Stimulated activated CD8-positive, alpha-beta memory T cell treated with anti-CD3 and anti-CD28 coated beads, Interleukin-4, amount 100 ng/mL, for 24 hours (primary cell): ENCODE data around the gene LACTB.
A peak's percentile ranks its signal among the peaks of the same experiment; 100 is the strongest.

Source experiments
- DNase-seq: peaks from one replicate; pipeline ENCODE4 v3.0.0-alpha.2; 2020; ENCODE audit warnings: low read depth

LACTB gene, protein sequence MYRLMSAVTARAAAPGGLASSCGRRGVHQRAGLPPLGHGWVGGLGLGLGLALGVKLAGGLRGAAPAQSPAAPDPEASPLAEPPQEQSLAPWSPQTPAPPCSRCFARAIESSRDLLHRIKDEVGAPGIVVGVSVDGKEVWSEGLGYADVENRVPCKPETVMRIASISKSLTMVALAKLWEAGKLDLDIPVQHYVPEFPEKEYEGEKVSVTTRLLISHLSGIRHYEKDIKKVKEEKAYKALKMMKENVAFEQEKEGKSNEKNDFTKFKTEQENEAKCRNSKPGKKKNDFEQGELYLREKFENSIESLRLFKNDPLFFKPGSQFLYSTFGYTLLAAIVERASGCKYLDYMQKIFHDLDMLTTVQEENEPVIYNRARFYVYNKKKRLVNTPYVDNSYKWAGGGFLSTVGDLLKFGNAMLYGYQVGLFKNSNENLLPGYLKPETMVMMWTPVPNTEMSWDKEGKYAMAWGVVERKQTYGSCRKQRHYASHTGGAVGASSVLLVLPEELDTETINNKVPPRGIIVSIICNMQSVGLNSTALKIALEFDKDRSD

DNA sequence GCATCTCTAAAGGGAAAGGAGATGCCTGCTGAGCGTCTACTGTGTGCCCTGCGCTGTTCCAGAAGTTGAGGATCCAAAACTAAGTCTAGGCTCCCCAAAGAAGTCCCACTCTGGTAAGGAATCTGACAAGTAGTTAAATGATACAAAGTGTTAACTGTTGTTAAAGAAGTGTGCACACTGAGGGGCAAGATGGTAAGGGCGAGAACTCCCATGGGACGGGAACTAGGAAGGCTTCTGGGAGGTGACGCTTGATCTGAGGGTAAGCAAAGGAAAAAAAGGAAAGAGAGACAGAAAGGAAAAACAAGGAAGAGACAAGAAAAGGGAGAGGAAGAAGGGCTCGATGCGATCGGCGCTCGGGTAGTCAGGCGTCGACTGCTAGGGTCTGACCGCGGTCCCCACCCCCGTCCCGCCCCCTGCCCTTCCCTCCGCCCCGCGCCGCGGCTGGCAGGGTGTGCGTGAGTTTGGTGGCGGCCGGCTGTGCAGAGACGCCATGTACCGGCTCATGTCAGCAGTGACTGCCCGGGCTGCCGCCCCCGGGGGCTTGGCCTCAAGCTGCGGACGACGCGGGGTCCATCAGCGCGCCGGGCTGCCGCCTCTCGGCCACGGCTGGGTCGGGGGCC, at the start of gene LACTB:
LACTB (plus strand) TSS at position 480 of the 620 bp plus-strand sequence; CDS start at position 491, 11 bp downstream.
- DNase-seq: peak; percentile 65

DNA sequence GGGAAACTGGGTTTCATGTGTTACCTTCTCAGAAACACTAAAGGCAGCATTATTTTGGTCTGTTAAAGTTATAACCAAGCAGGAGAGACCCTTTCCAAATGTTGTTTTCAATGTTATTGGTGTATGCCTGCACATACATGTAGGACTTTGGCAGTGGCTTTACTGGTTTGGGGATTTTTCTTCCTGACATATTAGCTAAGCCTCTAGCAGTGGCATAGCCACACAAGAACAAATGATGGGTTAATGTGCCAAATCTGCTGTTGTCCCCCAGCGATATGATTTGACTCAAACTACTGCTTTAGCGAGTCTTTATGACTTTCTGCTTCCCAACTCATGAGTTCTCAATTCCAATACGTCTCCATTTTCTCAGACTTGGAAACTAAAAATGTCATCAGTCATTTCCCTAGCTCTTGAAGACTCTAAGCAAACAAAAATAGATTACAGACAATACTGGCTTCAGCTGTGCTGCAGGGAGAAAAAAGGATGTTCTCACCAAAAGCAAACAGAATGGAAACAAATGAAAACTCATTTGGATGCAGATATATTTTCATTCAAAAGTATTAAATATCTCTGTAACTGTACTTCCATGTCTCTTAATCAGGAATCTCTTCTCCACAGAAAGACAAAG, 49.5 kb upstream of the LACTB start:
- no peak for DNase-seq

DNA sequence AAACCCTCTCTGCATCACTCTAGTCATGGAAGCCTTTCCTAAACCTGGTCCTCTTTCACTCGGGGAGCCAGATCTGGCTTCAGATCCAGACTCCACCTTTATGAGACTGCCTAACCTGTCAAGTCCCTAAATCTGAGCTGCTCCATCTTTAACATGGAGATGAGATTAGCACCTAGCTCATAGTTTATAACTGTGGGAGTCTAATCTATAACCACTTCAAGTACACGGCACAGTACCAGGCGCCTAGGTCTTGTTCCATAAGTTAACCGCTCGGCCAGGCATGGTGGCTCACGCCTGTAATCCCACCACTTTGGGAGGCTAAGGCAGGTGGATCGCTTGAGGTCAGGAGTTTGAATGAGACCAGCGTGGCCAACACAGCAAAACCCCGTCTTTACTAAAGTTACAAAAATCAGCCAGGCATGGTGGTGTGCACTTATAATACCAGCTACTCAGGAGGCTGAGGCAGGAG, 48.8 kb upstream of the LACTB start:
- DNase-seq: no peak

DNA sequence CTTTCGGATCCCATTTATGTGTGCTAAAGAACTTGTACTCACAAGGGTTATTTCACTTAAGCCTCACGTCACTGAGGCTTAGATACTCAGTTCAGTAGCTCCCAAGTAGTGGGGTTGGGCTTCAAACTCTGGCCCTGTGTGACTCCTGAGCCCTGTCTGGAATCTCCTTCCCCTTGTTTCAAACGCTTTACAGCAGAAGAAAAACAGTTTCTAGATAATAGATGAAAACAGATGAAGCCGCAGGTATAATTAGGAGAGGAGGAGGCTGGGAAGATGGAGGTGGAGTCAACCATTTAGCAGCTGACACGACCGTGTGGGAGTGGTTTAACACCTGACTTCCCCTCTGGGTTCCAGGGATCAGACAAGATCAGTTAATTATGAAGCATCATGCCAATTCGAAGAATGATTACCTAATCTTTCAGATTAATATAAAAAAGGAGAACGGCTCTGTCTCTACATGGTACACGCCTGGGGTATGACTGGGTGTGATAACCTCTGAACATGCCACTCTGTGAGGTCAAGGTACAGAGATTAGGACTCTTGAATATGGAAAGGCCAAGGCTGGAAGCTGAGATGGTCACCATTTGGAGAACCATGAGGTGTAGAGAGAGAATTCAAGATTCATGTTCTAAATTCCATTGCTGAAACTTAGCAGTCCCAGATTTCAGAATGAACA, 48.0 kb upstream of the LACTB start:
- no peak for DNase-seq

DNA sequence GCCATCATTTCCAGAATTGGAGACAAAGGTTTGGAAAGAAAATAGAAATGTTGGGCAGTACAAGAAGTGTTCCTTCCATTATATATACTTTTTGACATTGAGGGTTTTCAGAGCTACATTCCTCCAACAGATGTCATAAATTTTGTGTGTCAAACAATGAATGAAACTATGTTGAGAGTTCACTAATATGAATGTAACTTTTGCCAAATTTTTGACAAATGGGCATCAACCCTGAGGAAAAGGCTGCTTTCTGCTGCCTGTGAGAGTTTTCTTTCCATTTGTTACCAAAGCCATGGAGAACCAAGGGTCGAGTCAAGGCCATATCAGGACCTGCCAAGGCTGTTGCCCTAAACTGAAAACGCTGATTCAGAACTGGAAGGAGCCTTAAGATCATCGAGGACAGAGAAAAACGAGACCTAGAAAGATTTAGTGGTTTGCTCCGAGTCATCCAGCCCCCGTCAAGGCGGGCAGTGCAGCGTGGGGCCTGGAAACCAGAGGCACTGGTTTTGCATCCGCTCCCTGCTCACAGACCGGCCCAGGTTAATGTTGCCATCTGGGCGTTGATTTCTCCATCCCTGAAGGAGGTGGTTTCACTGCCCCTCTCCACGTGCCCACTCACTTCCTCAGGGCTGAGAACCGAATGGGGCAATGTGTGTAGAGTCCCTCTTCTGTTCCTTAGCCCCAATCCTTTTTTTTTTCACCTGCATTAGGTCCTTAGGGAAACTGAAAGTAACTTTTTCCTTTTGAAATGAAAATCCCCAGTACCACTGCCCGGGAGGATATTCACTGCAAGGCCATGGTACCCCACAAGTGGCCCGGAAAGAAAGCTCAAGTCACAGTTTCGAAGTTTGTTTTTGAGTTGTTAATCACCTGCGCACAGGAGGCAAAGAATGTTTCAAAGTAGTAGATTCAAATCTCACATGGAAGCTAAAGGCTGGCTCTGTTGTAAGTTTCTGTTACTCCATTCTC, 46.4 kb upstream of the LACTB start:
- no peak for DNase-seq

DNA sequence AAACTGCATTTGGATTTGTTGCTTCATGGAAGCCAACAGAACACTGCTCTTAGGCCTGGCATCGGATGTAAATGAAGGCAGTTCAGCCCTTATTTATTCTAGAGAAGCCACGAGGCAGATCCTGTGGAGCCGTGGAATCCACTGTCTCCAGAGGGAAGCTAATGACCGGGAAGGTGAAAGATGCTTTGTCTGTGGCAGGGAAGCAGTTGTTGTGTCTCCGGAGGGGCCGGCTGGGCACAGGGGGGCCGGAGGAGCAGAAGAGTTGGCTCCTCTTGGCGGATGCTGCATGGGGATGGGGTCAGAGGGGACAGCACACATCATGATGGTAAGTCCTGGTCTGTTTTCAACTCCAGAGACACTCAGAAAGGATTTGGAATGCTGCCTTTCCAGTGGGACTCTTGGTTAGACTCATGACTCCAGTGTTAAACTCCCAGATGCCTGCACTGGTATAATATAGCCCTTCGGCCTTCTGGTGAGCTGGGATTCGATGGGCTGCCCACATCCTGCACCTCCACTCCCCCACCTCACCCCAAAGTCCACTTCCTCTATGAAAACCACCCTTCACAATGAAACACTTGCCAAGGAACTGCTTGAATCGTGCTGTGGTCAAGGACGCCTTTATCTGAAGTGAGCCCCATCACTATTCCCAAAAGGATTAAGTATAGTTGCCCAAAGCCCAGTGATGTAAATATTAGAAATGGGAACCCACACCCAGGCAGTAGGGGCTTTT, 45.5 kb upstream of the LACTB start:
- DNase-seq: no peak

DNA sequence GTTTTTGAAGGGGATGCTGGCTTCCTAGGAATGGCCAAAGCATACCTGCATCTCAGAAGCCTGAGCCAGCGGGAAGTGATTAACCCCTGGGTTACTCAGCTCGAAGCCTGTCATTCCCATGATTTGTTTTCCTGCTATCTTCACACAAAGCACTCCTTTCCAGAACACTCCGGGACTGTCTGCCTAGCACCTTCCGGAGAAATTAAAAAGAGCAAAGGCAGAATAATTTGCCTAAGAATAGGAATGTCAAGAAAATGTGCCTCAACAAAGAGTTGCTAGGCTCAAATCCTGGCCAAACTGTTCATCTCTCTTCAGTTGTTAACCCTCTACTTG, 45.0 kb upstream of the LACTB start:
- no peak for DNase-seq

DNA sequence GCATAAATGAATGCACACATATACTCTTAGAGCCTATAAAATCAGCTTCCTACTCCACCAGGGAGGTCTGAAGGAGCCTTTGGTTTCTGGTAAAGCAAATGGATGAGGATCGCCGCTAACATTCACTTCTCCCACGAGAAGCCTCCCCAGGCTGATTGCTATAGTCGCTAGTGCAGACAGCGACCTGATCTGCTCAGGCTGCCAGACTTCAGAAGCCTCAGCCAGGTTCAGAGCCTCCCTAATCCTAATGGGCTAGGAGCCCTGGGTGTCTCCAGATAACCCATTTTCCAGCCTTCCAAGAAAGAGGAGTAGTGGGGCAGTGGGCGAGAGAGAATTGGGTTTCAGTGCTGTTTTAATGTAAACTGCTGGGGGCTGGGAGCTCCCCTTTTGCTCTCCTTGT, 43.7 kb upstream of the LACTB start:
- no peak for DNase-seq

DNA sequence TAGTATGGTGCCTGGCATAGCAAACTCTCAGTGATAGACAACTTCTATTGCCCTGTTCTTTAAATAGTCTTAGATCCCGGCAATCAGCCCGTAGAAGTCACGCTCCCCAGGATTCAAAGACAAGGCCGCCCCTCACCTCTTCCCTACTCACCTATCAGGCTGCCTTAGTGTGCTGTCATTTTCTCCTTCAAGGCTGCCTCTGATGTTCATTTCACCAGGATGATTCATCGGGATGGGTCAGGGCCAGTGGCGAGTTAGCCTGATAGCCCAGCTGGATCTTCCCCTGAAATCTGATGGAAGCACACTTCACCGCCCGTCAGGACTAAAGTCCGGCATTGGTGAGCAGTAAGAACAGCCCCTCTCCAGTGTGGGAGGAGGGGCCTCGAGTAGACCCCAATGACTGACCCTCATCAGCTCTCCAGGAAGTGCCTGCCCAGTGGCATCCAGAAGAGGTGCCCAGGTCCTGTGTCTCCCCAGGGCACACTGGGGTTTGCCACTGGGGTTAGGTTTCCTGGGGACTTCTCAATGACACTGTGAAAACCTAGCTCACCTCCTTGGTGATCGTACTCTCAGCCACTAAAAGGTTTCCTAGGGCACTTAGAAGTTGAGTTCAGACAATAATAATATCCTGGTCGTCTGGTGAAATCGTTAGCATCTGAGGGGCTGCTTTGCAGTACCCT, 41.6 kb upstream of the LACTB start:
- no peak for DNase-seq

DNA sequence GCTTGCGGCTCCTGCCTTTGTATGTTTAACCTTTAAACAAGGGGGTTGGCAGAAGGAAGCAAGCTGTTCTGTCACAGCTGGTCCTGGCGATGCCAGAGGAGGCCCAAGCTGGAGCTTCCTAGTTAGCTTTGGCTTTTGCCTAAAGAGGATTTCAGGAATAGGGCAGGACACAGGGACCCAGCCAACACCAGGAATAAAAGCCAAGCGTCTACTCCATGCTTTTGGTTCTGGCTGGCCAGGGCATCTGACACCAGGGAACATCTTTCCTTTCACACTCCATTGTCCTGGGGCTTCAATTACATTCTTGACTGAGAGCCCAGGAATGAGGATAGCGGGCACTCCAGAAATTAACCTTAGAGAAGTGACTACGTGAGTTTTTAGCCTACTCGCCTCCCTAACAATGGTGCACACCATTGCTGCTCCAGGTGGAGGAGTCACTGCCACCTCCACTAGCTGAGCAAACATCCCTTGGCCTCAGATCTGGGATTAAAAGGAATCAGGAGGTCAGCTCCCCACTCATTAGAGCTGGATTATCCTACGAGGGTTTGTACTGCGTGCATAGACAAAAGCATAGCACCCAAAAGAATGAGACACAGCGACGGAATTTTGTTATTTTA, 40.9 kb upstream of the LACTB start:
- DNase-seq: no peak

DNA sequence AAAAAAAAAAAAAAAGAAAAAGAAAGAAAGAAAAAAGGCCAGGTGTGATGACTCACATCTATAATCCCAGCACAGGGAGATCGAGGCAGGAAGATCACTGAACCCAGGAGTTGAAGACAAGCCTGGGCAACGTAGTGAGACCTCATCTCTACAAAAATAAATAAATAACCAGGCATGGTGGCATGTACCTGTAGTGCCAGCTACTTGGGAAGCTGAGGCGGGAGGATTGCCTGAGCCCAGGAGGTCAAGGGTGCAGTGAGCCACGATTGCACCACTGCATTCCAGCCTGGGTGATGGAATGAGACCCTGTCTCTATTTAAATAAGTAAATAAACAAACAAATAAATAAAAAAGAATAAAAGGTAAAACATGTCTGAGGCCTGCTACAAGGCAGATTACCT, 39.3 kb upstream of the LACTB start:
- no peak for DNase-seq

DNA sequence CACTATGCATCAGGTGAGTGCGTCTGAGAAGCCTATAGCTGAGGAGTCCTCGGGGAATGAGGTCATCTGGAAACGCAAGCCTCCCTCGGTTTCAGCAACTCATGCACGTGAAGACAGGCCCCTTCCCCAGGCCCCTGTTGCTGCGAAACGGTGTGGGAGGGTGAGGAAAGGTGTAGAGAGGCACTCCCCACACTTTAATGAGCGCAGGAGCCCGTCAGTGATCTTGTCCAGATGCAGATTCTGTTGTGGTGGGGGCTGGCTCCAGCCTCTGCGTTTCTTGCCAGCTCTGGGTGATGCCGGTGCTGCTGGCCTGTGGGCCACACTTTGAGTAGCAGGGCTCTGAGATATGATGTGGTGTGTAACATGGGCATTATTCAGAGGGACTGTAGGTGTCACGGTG, 38.6 kb upstream of the LACTB start:
- no peak for DNase-seq

DNA sequence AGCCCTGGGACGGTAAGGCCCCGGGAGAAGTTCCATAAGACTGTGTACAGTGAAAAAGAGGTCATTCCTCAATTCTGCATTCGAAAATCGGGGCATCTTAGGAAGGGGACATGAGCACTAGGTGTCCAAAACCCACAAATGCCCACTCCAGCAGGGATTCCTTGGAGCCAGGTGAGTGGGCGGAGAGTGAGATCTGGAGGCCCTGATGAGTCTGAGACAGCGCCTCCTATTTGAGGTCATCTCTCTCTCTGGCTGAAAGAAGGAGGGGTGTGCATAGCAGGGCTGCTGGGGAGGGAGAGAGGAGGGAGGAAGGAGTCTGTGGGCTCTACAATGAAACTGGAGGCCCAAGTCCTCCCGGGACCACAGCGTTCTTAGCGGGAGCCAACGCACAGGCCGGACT, 38.1 kb upstream of the LACTB start:
- no peak for DNase-seq

DNA sequence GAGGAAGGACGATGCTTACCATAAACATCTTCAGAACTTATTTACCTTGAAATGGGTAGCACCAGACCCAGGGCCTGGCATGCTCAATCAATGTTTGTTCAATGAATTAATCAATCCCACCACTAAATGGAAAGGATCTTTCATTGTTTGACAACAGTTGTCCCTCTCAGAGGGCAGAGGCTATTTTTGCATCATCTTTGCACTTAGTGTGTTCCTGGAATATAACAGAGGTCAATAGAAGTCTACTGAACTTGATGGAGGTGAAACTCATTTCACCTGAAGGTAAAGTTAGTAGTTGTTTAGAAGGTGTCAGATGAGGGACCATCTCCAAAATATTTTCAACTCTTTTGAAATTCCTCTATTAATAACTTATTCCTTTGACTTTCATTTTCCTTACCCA, 36.9 kb upstream of the LACTB start:
- DNase-seq: no peak

DNA sequence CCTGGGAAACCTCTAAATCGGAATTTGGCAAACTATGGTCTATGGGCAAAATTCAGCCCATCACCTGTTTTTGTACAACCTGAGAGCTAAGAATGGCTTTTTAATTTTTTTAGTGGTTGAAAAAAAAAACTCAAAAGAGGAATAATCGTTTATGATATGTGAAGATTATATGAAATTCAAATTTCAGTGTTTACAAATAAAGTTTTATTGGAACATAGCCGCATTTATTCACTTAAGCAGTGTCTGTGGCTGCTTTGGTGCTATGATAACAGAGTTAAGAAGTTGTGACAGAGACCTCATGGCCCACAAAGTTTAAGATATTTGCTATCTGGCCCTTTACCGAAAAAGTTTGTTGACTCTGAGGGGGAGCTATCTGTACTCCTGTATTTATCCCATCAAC, 36.4 kb upstream of the LACTB start:
- no peak for DNase-seq

DNA sequence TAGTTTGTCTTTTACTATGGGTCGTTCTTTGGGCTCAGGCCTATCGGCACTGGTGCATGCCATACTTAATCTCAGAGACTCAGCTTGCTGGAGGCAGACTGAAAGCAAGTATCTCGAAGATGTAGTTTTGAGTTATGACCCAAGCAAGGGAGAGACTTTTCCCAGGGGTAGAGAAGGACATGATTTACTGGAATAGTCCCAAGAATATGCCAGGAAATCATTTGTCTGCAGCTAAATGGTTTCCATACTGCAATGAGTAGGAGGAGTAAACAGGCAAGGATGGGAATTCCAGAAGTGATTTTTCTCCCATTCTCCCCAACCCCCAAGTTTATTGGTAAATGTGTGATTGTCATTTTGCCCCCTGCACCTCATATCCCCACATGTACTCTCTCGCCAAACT, 35.4 kb upstream of the LACTB start:
- DNase-seq: no peak

DNA sequence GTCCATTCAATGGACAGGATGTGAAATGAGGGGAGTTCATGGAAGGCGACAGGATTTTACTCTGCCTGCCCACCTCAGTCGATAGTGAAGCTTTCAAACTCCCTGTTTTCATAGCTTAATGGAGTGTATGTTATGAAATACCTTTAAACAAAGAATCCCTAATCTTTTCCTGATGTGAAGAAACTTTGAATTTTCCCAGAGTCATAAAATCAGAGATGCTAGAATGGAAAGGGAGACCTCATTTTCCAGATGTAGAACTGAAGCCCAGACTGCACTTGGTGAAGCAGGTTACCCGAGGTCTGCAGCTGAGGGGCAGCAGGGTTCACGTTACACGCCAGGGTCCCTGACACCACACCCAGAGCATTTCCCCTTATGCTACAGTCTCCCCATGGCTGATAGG, 34.7 kb upstream of the LACTB start:
- DNase-seq: no peak

DNA sequence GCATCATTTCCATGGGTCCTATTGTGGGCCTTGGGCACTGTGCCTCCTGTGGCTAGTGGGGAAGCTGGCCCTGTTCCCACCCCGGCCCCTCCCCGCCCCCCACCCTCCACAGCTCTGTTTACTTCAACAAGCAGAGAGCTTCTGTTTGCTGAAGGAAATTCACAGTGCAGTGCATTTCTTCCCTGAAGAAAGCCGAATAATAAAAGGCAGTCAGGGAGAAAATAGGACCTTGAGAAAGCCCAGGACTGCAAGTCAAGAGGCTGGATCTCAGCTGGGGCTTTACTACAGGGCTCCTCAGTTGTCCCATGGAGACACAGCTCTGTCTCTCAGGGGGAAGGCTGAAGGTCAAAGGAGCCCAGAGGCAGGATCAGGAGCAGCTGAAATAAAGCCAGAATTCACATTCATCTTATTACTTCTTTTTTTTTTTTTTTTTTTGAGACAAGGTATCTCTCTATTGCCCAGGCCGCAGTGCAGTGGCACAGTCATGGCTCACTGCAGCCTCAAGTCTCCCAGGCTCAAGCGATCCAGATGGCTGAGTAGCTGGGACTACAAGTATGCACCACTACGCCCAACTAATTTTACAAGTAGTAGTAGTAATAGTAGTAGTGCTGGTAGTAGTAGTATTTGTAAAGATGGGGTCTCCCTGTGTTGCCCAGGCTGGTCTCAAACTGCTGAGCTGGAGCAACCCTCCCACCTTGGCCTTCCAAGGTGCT, 33.0 kb upstream of the LACTB start:
- DNase-seq: no peak
